Measurements from ENCODE around the gene KCNJ12. TPM values are rescaled to one million over a fixed set of nuclear protein-coding genes. Genes with fewer than 3 reads are reported as not detected.

The KCNJ12 gene
- total RNA-seq, 1 experiment from 2014 or later: 5.8 TPM

GRCh38 chr17:21371511-21372081, 4.6 kb upstream of the KCNJ12 start:
- Histone ChIP-seq H3K9me2 (ENCODE audit: insufficient read depth) (no peaks in the 10 kb centered on the region), H3K4me1 (ENCODE audit: control insufficient read depth in 1 of 2, insufficient read depth in 2 of 2, low read length in 2 of 2) (peaks cover 0 to 19% of the 10 kb centered on the region in 2 experiments; a peak in 1 of 4 replicates), H4K20me1 (ENCODE audit: insufficient read depth) (no peaks in the 10 kb centered on the region), H3K4me3 (replicated peaks in 1 of 2; ENCODE audit: low read depth in 1 of 2, low read length in 2 of 2) (no peak overlapping the region), H3K79me2 (ENCODE audit: insufficient read depth, low read length) (no peaks in the 10 kb centered on the region), H2AFZ (ENCODE audit: low read depth, low read length, poor library complexity, severe bottlenecking) (no peak overlapping the region), H3K9me3 (ENCODE audit: control insufficient read depth in 1 of 2, insufficient read depth in 1 of 2, low read depth in 1 of 2, low read length in 2 of 2) (no peaks in the 10 kb centered on the region), H3K27me3 (ENCODE audit: insufficient read depth, low read length) (no peaks in the 10 kb centered on the region), H3K27ac (ENCODE audit: low read depth, low read length) (no peak overlapping the region), H3K36me3 (ENCODE audit: control insufficient read depth in 1 of 2, insufficient read depth in 2 of 2, low read length in 2 of 2) (no peaks in the 10 kb centered on the region), H3K4me2 (ENCODE audit: low read length) (no peak overlapping the region), H3K9ac (ENCODE audit: low read length) (no peak overlapping the region)
- intact Hi-C loops (cut with micrococcal nuclease): no loop called here
- POLR2A ChIA-PET: no interaction called here
- CTCF ChIA-PET: no interaction called here
- DNase-seq (ENCODE audit: low read depth, low spot score) (no peak), ATAC-seq (no peak; the same call in 1 of the 2 replicates)
- TF ChIP-seq RAD21 (IDR thresholded peaks at IDR 0.05; ENCODE audit: low read depth) (no peak), EZH2 (IDR thresholded peaks at IDR 0.05) (no peak)
- TF ChIP-seq, protein P1, sequence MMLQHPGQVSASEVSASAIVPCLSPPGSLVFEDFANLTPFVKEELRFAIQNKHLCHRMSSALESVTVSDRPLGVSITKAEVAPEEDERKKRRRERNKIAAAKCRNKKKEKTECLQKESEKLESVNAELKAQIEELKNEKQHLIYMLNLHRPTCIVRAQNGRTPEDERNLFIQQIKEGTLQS (IDR thresholded peaks at IDR 0.05): no peak
- RAD21 ChIA-PET (ENCODE audit: low non-redundant PET in 1 of 2, low total read pairs in 2 of 2, uncharacterized antibody in 2 of 2, unreplicated experiment in 2 of 2): no interaction called here
- BruUV-seq (replicated peaks): no TSS peak

DNA sequence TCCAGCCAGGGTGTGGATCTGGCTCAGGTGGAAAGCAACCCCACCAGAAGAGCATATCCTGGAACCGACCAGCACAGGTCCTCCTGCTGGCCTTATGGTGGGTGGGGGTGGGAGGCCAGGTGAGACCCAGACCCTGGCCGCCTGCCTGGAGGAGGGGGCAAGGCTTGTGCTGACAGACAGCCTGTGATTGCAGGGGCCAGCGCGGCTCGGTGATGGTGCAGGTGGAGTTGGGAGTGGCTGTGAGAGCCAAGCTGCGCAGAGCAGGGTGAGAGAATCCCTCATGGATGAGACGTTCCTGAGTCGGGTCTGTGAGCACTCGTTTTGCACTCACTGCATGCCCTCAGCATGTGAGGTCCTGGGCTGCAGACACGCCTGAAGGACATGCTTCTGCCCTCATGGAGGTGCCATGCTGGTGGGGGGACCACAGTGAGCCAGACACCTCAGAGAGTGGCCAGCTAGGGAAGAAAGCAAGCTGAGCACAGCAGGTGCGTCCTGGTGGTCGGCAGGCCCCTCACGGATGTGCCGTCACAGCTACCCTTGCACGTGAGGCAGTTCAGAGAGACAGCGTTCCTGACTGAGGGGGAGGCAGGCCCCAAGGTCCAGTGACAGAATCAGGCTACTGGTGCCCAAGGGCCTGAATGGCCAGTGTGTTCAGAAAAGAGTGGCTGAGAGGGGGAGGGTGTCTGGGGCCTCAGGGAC, 3.8 kb upstream of the KCNJ12 start:
- CTCF ChIA-PET: no interaction called here
- H3K79me2 ChIP-seq (ENCODE audit: insufficient read depth, low read length): no peaks in the 10 kb centered on the region
- H3K9me3 ChIP-seq (ENCODE audit: control insufficient read depth in 1 of 2, insufficient read depth in 1 of 2, low read depth in 1 of 2, low read length in 2 of 2): no peaks in the 10 kb centered on the region
- no peaks in the 10 kb centered on the region for H3K36me3 ChIP-seq (ENCODE audit: control insufficient read depth in 1 of 2, insufficient read depth in 2 of 2, low read length in 2 of 2)
- no peak overlapping the region for H2AFZ ChIP-seq (ENCODE audit: low read depth, low read length, poor library complexity, severe bottlenecking)
- ATAC-seq: no peak
- H3K9me2 ChIP-seq (ENCODE audit: insufficient read depth): no peaks in the 10 kb centered on the region
- no peak for DNase-seq (ENCODE audit: low read depth, low spot score)
- H3K27me3 ChIP-seq (ENCODE audit: insufficient read depth, low read length): no peaks in the 10 kb centered on the region
- H3K27ac ChIP-seq (ENCODE audit: low read depth, low read length): no peak overlapping the region
- POLR2A ChIA-PET: no interaction called here
- H3K4me3 ChIP-seq (replicated peaks in 1 of 2; ENCODE audit: low read depth in 1 of 2, low read length in 2 of 2): no peak overlapping the region
- no peak overlapping the region for H3K4me2 ChIP-seq (ENCODE audit: low read length)
- intact Hi-C loops (cut with micrococcal nuclease): no loop called here
- RAD21 ChIA-PET (ENCODE audit: low non-redundant PET in 1 of 2, low total read pairs in 2 of 2, uncharacterized antibody in 2 of 2, unreplicated experiment in 2 of 2): no interaction called here
- no peak overlapping the region for H3K9ac ChIP-seq (ENCODE audit: low read length)
- no peaks in the 10 kb centered on the region for H4K20me1 ChIP-seq (ENCODE audit: insufficient read depth)
- BruUV-seq (replicated peaks): no TSS peak
- peaks cover 4 to 26% of the 10 kb centered on the region in 2 experiments; a peak in 2 of 4 replicates for H3K4me1 ChIP-seq (ENCODE audit: control insufficient read depth in 1 of 2, insufficient read depth in 2 of 2, low read length in 2 of 2)
- TF ChIP-seq POLR2AphosphoS5 (IDR thresholded peaks at IDR 0.05; ENCODE audit: low read depth, low read length): no peak
- no peak for TF ChIP-seq MAX (IDR thresholded peaks at IDR 0.05)
- no peak for TF ChIP-seq TCF7L2 (IDR thresholded peaks at IDR 0.05; ENCODE audit: borderline replicate concordance, extremely low read depth, insufficient read depth, insufficient read length)
- TF ChIP-seq ZNF274 (IDR thresholded peaks at IDR 0.05; ENCODE audit: low read depth, low read length): no peak
- TF ChIP-seq CTCF (IDR thresholded peaks at IDR 0.05 in 2 of 3, conservative IDR thresholded peaks at IDR 0.05 in 1 of 3; ENCODE audit: borderline replicate concordance in 1 of 3, insufficient read depth in 1 of 3, low read depth in 2 of 3, low read length in 2 of 3): no peak
- TF ChIP-seq SRF (IDR thresholded peaks at IDR 0.05; ENCODE audit: low read depth): no peak
- TF ChIP-seq FOSL1 (IDR thresholded peaks at IDR 0.05; ENCODE audit: low read depth): no peak
- TF ChIP-seq EGR1 (IDR thresholded peaks at IDR 0.05; ENCODE audit: low read depth): no peak
- TF ChIP-seq, protein P1 (IDR thresholded peaks at IDR 0.05): no peak
- TF ChIP-seq ZBTB33 (IDR thresholded peaks at IDR 0.05; ENCODE audit: extremely low read depth, insufficient replicate concordance, low read length): no peak
- no peak for TF ChIP-seq POLR2A (IDR thresholded peaks at IDR 0.05; ENCODE audit: borderline replicate concordance, extremely low read depth, insufficient read depth, insufficient read length)
- no peak for TF ChIP-seq EZH2phosphoT487 (IDR thresholded peaks at IDR 0.05; ENCODE audit: borderline replicate concordance)

Data from HCT116 (cell line).